Stimulated activated CD8-positive, alpha-beta memory T cell treated with anti-CD3 and anti-CD28 coated beads, Interleukin-7, amount 100 ng/mL, for 48 hours (primary cell): ENCODE data around the gene LAGE3.

Experiments used
- DNase-seq, 2 donors: peaks; one replicate each; pipeline ENCODE4 v3.0.0-alpha.2; 2020; ENCODE audit warnings: low read depth in 1 of 2; ENCODE audit errors: extremely low read depth in 1 of 2

Gene LAGE3, protein sequence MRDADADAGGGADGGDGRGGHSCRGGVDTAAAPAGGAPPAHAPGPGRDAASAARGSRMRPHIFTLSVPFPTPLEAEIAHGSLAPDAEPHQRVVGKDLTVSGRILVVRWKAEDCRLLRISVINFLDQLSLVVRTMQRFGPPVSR

GRCh38 chrX:154478728-154479622 lies at the start of gene LAGE3:
LAGE3 (minus strand) TSS chrX:154479281; CDS start chrX:154478915, 366 bp downstream.
- DNase-seq = peak; percentile 83 to 86

GRCh38 chrX:154526901-154527675 lies 48.0 kb upstream of the LAGE3 start:
- peak in 1 of 2 donors; percentile 43 for DNase-seq

DNA sequence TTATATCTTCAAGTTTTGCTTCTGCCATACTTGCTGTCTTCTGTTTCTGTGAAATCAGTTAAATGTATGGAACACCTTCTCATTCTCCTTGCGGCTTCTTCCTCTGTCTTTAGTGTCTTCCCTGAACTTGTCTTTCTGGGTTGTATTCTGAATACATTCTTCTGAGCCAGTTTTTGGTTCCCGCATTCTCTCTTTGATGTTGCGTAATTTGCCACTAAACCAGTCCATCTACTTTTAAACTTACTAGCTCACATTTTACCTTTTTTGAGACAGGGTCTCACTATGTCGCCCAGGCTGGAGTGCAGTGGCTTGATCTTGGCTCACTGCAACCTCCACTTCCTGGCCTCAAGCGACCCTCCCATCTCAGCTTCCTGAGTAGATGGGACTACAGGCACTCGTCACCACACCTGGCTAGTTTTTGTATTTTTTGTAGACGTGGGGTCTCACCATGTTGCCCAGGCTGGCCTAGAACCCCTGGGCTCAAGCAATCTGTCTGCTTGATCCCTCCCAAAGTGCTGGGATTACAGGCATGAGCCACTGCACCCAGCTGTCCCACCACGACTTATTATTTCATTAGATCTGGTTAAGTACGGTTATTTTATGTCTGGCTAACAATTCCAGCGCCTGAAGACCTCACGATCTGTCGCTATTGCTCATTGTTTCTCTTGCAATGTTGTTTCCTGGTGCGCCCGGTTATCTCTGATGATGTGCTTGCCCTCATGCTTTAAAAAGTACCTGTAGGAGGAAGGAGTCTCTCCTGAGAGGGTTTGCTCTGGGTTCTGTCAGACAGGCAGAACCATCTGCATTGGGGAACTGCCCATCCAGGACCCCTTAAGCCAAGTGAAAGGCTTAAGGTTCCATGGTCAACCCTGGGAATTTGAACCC lies 46.8 kb upstream of the LAGE3 start:
- no peak for DNase-seq

- no peak for DNase-seq
These were observed 40.3 kb upstream of the LAGE3 start for GRCh38 chrX:154519389-154519788.

DNA sequence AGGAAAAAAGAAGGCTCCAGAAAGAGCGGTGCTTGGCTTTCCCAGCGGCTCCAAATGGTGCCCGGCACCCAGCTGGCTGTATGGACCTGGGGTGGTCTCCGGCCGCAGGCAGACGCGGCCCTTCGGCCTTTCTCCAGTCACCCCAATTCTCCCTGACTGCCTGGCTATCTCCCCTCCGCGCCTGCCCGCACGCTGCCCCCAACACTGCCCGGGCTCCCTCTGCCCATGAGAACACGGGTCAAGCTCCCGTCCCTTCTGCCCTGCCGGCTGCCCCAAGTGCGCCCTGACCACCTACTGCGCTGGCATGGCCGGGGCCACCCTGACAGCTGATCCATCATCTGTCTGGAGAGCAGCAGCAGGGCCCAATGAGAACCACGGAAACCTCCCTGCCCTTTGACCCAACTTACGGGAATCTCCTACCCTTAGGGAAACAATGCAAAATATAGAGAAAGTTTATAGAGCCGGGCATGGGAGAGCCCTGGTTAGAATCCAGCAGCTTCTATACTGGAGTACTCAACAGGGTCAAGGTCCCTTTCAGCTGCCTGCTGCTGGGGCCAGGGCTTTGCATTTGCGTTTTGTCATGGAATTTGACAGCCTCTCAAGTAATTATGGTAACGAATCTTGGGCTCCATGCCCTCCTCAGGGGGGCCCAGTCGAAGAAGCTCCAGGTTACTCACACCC lies 38.2 kb upstream of the LAGE3 start:
- no peak for DNase-seq

DNA sequence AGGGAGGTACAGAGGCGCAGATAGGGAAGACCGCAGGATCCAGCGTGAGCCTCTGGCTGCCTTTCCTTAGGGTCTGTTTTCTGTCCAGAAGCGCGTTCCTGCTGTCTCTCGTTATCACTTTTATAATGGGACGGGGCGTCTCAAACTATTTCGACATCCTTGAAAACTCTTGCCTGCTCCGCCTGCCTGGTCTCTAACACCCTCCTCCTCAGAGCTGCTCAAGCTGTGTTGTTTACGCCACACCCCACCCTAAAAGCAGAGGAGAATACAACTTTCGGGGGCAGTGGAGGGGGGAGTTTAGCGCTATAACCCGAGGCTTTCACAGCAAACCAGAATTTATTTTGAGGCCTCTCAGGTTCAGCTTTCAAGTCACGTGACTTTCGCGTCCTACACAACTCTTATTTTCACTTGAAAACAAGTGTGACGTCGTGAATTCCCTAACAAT lies 37.6 kb upstream of the LAGE3 start:
- DNase-seq = no peak

DNA sequence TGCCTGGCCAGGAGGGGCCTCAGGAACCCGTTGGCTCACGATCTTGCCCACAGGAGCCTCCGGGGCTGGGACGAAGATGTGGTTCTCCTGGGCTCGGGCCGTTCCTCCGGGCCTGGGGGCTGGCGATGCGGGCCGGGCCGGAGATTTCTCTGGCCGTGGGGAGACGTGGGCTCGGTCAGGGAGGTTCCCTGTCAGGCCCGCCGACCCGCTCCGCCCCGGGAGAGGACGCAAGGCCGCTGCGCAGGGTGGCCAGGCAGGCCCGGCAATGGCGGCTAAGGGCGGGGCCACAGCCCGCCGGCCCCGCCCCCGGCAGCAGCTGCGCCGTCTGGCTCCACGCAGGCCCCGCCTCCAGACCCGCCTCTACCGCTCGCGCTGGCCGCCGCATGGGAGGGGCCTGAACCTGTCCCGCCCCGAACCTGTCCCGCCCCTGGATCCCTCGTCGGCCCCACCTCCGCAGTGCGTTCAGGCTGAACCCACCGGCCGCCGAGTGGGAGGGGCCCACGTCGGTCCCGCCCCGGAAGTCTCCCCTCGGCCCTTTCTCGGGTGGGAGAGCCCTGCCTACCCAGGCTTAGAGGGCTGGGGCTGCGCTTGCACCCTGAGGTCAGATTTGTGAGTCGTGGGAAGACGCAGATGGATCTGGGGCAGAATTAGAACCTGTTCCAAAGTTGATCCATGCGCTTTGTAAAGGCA lies 37.0 kb upstream of the LAGE3 start, which contains the start of gene FAM3A:
FAM3A (minus strand) TSS at position 267 of the 690 bp plus-strand sequence. CDS start 460 bp downstream, outside the sequence.
- DNase-seq = peak; percentile 85 to 87

DNA sequence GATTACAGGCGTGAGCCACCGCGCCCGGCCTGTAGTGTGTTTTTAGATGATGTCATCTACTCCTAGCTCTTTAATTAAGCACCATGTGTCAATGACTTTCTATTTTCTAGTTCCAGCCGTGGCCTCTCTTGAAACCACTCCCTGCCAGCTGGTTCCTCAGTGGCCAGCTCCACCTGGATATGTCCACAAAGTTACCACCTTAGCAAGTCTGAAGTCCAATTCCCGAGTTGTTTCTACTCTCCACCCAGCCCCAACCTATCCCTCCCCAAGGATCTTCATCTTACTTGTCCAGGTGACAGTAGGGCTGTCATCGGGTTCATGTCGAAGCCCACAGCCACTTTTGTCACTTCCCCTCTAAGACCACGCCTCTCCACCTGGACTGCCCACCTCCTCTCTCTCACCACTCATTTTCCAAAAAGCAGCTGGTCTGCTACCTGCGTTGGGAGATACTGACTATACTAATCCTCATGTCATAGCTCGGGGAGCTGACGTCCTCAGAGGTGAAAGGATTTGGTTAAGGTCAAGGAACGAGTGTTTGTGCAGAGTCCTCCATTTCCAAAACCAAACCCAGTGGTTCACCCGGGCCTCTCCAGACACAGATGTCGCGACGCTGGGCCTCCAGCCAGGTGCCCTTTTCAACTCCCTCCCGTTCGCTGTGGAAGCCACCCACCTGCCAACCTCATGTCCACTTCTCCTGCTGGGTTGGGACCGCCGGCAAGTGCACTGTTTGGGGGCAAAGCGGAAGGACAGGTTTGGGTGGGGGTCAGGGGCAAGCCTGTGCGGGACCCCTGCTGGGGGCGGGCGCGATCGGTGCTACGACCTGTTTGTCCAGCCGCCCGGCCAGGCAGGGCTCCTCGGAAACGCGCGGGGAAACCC lies 36.2 kb upstream of the LAGE3 start:
- no peak for DNase-seq

DNA sequence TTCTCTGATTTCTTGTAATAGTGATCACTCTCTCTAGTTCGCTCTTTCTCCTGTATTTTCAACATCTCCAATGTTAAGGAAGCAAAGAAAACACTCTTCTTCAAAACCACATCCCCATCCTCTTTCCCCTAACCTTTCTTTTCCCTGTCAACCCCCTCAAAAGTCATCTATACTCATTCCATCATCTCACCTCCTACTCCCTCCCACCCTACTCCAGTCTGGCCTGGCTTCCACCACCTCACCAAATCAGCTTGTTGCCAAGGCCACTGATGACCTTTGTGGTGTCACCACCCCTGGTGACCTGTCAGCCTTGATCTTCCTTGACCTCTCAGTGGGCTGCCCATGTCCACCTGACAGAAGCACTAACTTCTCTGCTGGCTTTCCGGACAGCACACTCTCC lies 34.6 kb upstream of the LAGE3 start:
- no peak for DNase-seq

DNA sequence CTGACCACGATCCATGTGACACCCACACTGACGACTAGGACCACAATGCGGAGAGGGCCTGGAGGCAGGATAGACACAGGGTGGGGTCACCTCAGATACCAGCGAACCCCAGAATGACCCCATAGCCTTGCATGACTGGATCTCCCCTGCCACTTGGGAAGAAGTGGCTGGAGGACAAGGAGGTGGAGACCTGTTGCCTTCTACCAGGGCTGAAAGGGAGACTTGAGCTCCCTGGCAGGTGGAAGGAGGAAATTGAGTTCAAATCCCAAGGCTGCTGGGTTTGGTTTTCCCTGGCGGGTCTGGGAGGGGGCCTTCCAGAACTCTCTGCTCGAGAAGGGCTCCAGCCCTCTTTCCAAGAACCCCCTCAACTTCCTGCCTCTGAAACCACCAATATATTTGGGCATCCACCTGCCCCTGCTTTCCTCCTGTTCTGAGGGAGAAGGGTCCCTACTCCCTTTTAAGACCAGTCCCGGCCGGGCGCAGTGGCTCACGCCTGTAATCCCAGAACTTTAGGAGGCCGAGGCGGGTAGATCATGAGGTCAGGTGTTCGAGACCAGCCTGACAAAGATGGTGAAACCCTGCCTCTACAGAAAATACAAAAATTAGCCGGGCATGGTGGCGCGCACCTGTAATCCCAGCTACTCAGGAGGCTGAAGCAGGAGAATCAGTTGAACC lies 33.9 kb upstream of the LAGE3 start:
- DNase-seq = no peak

- no peak for DNase-seq
These were observed 32.7 kb upstream of the LAGE3 start for GRCh38 chrX:154511761-154512160.

- DNase-seq = no peak
These were observed 30.4 kb upstream of the LAGE3 start for GRCh38 chrX:154509455-154509854.

- no peak for DNase-seq
These were observed 29.3 kb upstream of the LAGE3 start for GRCh38 chrX:154508384-154508745.

GRCh38 chrX:154507673-154508383 lies 28.7 kb upstream of the LAGE3 start:
- no peak for DNase-seq

DNA sequence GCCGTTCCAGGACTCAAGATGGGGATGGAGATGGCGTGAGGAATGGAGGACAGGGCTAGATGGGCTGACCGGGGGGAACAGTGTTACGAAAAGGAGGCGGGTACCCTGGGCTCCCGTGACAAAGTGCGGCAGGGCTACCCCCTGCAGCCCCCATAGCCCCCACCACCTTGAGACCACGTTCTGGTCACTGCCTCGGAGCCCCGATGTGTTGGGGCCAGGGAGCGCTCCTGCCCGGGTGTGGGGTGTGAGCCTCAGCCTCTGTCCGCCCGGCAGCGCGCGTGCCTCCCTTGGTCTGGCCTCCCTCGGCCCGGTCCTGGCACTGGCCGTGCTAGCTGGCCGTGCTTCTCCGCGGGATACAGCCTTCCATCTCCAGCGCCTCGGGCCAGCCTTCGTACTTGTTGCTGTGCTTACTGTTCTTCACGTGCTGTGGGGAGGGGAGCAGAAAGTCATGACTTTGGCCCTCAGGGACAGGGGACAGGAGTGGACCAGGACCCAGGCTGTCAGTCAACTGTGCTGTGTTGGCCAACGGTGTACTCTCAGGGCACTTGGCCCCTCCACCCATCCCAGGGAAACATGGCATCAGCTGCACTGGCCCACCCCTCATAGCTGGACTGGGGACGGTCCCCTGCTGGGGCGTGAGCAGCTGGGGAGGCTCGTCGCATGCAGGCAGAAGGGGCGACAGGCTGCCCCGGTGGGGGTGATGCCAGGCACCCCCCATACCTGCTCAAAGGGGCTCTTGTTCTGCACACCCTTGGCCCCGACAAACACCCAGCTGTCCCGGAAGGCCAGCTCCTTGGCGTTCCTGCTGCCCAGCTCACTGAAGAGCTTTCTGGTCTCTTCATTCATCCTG lies 27.6 kb upstream of the LAGE3 start:
- no peak for DNase-seq

- DNase-seq = no peak
These were observed 26.7 kb upstream of the LAGE3 start for GRCh38 chrX:154505734-154506133.
